ENCODE measurements around the gene ZWILCH. TPM values are rescaled to one million over a fixed set of nuclear protein-coding genes. Genes with fewer than 3 reads are reported as not detected.

Gene ZWILCH
- total RNA-seq, 1 experiment from 2014 or later: 50.2 TPM

GRCh38 chr15:66567897-66568296, 62.8 kb downstream of the ZWILCH start (continued):
- TF ChIP-seq AR (CRISPR knock-in tag; IDR thresholded peaks at IDR 0.05) (no peak), RELA (CRISPR knock-in tag; IDR thresholded peaks at IDR 0.05; ENCODE audit: borderline replicate concordance) (no peak), SOX15 (CRISPR knock-in tag; IDR thresholded peaks at IDR 0.05) (no peak), PRDM15 (CRISPR knock-in tag; IDR thresholded peaks at IDR 0.05) (no peak), RORB (CRISPR knock-in tag; IDR thresholded peaks at IDR 0.05) (no peak), HMGA2 (CRISPR knock-in tag; IDR thresholded peaks at IDR 0.05) (no peak), SP1 (CRISPR knock-in tag; conservative IDR thresholded peaks at IDR 0.05) (no peak), HMGXB4 (CRISPR knock-in tag; IDR thresholded peaks at IDR 0.05) (no peak), NR2C2 (CRISPR knock-in tag; IDR thresholded peaks at IDR 0.05) (no peak), JAZF1 (CRISPR knock-in tag; IDR thresholded peaks at IDR 0.05) (no peak), TEAD1 (CRISPR knock-in tag; IDR thresholded peaks at IDR 0.05) (no peak), CREB1 (CRISPR knock-in tag; IDR thresholded peaks at IDR 0.05) (no peak), GABPB1 (CRISPR knock-in tag; IDR thresholded peaks at IDR 0.05) (no peak)

GRCh38 chr15:66569461-66570137, 64.5 kb downstream of the ZWILCH start:
- Mint-ChIP-seq H3K4me3 (no peak overlapping the region), H3K36me3 (no peaks in the 10 kb centered on the region), H3K4me1 (peaks cover 25% of the 10 kb centered on the region), H3K27me3 (ENCODE audit: low read depth) (no peaks in the 10 kb centered on the region), H3K9me3 (no peaks in the 10 kb centered on the region), H3K27ac (no peak overlapping the region)
- POLR2A ChIA-PET: interaction anchor here (0.7 kb wide), 1 partner anchor 182 kb away, joined by 3 read pairs; no protein-coding TSS in a partner anchor
- DNase-seq (ENCODE audit: low spot score) (no peak), ATAC-seq (no peak)
- CTCF ChIA-PET: interaction anchor here (1.0 kb wide), 1 partner anchor 19 kb away, joined by 3 read pairs; no protein-coding TSS in a partner anchor
- TF ChIP-seq ZNF317 (CRISPR knock-in tag; IDR thresholded peaks at IDR 0.05; ENCODE audit: borderline replicate concordance, low read depth) (no peak), USF2 (CRISPR knock-in tag; IDR thresholded peaks at IDR 0.05) (no peak), ATF2 (CRISPR knock-in tag; IDR thresholded peaks at IDR 0.05; ENCODE audit: borderline replicate concordance, low read depth) (no peak), CREB1 (CRISPR knock-in tag; IDR thresholded peaks at IDR 0.05) (no peak), GRHL2 (CRISPR knock-in tag; IDR thresholded peaks at IDR 0.05; ENCODE audit: insufficient replicate concordance, severe bottlenecking) (no peak), GTF2I (CRISPR knock-in tag; conservative IDR thresholded peaks at IDR 0.05) (no peak), ZNF219 (CRISPR knock-in tag; IDR thresholded peaks at IDR 0.05; ENCODE audit: borderline replicate concordance) (no peak), FOXK1 (CRISPR knock-in tag; IDR thresholded peaks at IDR 0.05) (no peak), NFE2L1 (CRISPR knock-in tag; IDR thresholded peaks at IDR 0.05) (no peak), CTCF (IDR thresholded peaks at IDR 0.05) (no peak)

All from WTC11 (cell line).